Effector memory CD4-positive, alpha-beta T cell (primary cell): ENCODE results near the gene SLC6A7.

Experiments
- DNase-seq, 3 donors: peaks; one replicate each; pipeline ENCODE4 v3.0.0-alpha.2; 2020
- H3K27ac ChIP-seq: 2 replicates; pipeline ENCODE4 v1.7.0; 2013; ENCODE audit warnings: mild to moderate bottlenecking, low read length, moderate library complexity; ENCODE audit not compliant: insufficient read depth, poor library complexity, severe bottlenecking
- H3K27me3 ChIP-seq: replicated peaks from 2 replicates; pipeline ENCODE4 v1.7.0; 2013; ENCODE audit warnings: mild to moderate bottlenecking, low read length; ENCODE audit not compliant: insufficient read depth, control insufficient read depth, poor library complexity, severe bottlenecking
- H3K36me3 ChIP-seq: 2 replicates; pipeline ENCODE4 v1.7.0; 2013; ENCODE audit warnings: mild to moderate bottlenecking, low read length, moderate library complexity; ENCODE audit not compliant: control insufficient read depth, insufficient read depth
- H3K4me1 ChIP-seq: 2 replicates; pipeline ENCODE4 v1.7.0; 2013; ENCODE audit warnings: low read length, mild to moderate bottlenecking; ENCODE audit not compliant: control insufficient read depth, insufficient read depth, poor library complexity, severe bottlenecking
- H3K4me3 ChIP-seq: 2 replicates; pipeline ENCODE4 v1.7.0; 2013; ENCODE audit warnings: low read length, low read depth, mild to moderate bottlenecking; ENCODE audit not compliant: insufficient read depth, poor library complexity, severe bottlenecking
- H3K9me3 ChIP-seq: 2 replicates; pipeline ENCODE4 v1.7.0; 2013; ENCODE audit warnings: mild to moderate bottlenecking, low read length, moderate library complexity; ENCODE audit not compliant: control insufficient read depth

Gene SLC6A7

DNA sequence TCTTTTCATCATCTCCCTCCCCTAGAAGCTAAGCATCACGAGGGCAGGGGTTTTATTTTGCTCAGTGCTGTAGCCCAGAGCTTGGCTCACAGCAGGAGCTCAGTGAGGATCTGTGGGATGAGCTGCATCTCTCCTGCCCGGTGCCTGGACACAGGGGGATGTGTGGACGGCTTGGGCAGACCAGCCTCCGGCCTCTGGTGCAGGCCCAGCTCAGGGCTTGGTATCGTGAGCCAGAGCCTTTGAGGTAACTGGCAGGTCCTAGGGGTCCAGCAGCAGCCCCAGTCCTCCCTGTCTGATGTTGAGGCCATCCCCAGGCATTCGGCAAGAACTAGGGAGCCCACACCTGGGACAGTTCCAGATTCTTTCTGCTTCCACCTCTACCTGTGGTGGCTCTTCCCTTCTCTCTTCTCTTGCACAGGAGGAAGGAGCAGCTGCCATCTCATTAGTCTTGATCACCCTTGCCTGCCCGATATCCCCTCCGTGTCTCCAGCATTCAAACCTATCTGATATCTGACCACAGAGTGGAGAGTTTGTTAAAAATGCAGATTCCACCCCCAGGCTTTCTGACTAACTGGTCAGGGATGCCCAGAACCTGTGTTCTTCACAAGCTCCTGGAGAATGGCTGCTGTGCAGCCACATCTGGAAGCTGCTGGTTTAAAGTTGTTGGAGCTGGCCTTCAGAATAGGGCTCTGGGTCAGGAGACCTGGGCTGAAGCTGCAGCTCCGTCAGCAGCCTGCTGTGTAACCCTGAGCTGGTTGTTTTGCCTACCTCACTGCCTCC is 7.9 kb upstream of the SLC6A7 start:
- Histone ChIP-seq H3K4me1 (no peaks in the 10 kb centered on the region), H3K9me3 (no peaks in the 10 kb centered on the region), H3K4me3 (no peak overlapping the region), H3K27ac (no peak overlapping the region), H3K36me3 (no peaks in the 10 kb centered on the region), H3K27me3 (no peaks in the 10 kb centered on the region)
- no peak for DNase-seq

- Histone ChIP-seq H3K27me3 (no peaks in the 10 kb centered on the region), H3K4me1 (no peaks in the 10 kb centered on the region), H3K27ac (no peak overlapping the region), H3K4me3 (no peak overlapping the region), H3K36me3 (no peaks in the 10 kb centered on the region), H3K9me3 (no peaks in the 10 kb centered on the region)
- no peak for DNase-seq
These were observed 7.1 kb upstream of the SLC6A7 start for GRCh38 chr5:150182774-150183173.

DNA sequence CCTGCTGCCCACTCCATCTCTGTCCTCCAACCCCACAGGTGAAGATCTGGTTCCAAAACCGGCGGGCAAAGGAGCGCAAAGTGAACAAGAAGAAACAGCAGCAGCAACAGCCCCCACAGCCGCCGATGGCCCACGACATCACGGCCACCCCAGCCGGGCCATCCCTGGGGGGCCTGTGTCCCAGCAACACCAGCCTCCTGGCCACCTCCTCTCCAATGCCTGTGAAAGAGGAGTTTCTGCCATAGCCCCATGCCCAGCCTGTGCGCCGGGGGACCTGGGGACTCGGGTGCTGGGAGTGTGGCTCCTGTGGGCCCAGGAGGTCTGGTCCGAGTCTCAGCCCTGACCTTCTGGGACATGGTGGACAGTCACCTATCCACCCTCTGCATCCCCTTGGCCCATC is 6.4 kb upstream of the SLC6A7 start:
- H3K9me3 ChIP-seq, result no peaks in the 10 kb centered on the region
- H3K27me3 ChIP-seq, result no peaks in the 10 kb centered on the region
- H3K4me3 ChIP-seq, result no peak overlapping the region
- H3K4me1 ChIP-seq, result no peaks in the 10 kb centered on the region
- no peak overlapping the region for H3K27ac ChIP-seq
- DNase-seq, result no peak
- H3K36me3 ChIP-seq, result no peaks in the 10 kb centered on the region

- H3K9me3 ChIP-seq, result no peaks in the 10 kb centered on the region
- no peak for DNase-seq
- H3K36me3 ChIP-seq, result no peaks in the 10 kb centered on the region
- no peak overlapping the region for H3K27ac ChIP-seq
- no peaks in the 10 kb centered on the region for H3K4me1 ChIP-seq
- no peaks in the 10 kb centered on the region for H3K27me3 ChIP-seq
- no peak overlapping the region for H3K4me3 ChIP-seq
These were observed 5.9 kb upstream of the SLC6A7 start for GRCh38 chr5:150184006-150184405.

GRCh38 chr5:150184990-150185912 is 4.6 kb upstream of the SLC6A7 start:
- Histone ChIP-seq H3K4me1 (no peaks in the 10 kb centered on the region), H3K9me3 (no peaks in the 10 kb centered on the region), H3K27ac (no peak overlapping the region), H3K36me3 (no peaks in the 10 kb centered on the region), H3K4me3 (no peak overlapping the region), H3K27me3 (no peaks in the 10 kb centered on the region)
- no peak for DNase-seq

GRCh38 chr5:150186137-150186536 is 3.7 kb upstream of the SLC6A7 start:
- Histone ChIP-seq H3K9me3 (no peaks in the 10 kb centered on the region), H3K27ac (no peak overlapping the region), H3K4me3 (no peak overlapping the region), H3K36me3 (no peaks in the 10 kb centered on the region), H3K4me1 (no peaks in the 10 kb centered on the region), H3K27me3 (no peaks in the 10 kb centered on the region)
- no peak for DNase-seq

DNA sequence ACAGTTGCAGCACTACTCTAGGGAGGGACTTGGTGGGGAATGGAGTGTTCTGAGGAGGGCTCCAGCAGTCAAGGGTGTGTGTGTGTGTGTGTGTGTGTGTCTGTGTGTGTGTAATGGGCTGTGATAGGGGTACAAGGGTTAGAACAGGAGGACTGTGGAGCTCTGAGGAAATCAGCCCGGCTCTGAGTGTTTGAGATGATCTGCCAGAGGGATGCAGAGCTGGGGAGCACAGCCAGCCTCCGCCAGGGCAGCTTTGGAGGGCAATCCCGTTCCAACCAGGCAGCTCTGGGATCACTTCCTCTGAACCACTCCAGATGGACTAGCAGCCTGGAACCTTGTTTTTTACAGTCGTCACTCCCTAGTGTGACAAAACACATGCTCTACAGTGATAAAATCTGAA is 3.0 kb upstream of the SLC6A7 start:
- no peak for DNase-seq
- H3K9me3 ChIP-seq, result no peaks in the 10 kb centered on the region
- no peaks in the 10 kb centered on the region for H3K27me3 ChIP-seq
- H3K27ac ChIP-seq, result no peak overlapping the region
- H3K4me3 ChIP-seq, result no peak overlapping the region
- H3K4me1 ChIP-seq, result no peaks in the 10 kb centered on the region
- no peaks in the 10 kb centered on the region for H3K36me3 ChIP-seq

DNA sequence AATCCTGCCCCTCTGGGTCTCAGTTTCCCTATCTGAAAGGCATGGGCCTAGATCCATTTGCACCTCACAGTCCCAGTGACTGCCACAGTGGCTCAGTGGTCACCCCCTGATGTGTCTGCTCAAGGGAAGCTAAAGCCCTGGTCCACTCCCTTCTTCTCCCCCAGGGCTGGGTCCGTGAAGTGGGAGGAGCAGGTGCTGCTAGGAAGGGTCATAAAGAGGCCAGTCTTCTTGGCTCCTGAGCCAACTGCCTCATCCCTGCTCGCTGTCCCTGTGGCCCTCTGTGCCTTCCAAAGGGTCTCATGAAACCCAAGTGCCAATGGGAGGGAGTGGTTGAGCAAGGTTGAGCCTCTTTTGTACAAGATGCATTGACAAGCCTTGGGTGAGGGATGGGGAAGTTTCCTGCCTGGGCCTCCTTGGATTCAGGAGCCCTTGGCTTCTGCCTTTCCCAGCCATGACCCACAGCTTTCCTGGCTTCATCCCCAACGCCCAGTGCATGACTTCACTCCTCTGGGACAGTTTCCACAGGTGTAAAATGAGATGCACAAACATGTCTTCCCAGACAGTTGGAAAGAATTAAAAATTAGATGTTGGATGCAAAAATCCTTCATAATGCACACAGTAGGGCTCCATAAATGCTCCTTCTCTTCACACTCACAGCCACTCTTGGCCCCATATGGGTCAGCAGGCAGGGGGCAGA is 1.6 kb upstream of the SLC6A7 start:
- Histone ChIP-seq H3K27me3 (no peaks in the 10 kb centered on the region), H3K27ac (no peak overlapping the region)
- DNase-seq, result no peak

GRCh38 chr5:150189326-150189725 is 536 bp upstream of the SLC6A7 start:
- no peak overlapping the region for H3K4me3 ChIP-seq
- H3K4me1 ChIP-seq, result no peaks in the 10 kb centered on the region
- H3K36me3 ChIP-seq, result no peaks in the 10 kb centered on the region
- no peaks in the 10 kb centered on the region for H3K27me3 ChIP-seq
- H3K9me3 ChIP-seq, result no peaks in the 10 kb centered on the region
- DNase-seq, result no peak
- H3K27ac ChIP-seq, result no peak overlapping the region

More for the DNA sequence above, 1.6 kb upstream of the SLC6A7 start:
- Histone ChIP-seq H3K9me3 (no peaks in the 10 kb centered on the region), H3K36me3 (no peaks in the 10 kb centered on the region), H3K4me1 (no peaks in the 10 kb centered on the region), H3K4me3 (no peak overlapping the region)
